Posterior vena cava (tissue), 2 donors: Measurements from ENCODE around the gene HPGD. TPM values are rescaled to one million over a fixed set of nuclear protein-coding genes. Genes with fewer than 3 reads are reported as not detected.

Source experiments
- DNase-seq: peaks from one replicate; pipeline ENCODE4 v3.0.0-alpha.2; 2020; ENCODE audit warnings: low spot score
- intact Hi-C, 2 donors: fragments of 100-400 bp; cut with DNase I; formaldehyde crosslinking; loops; one replicate each; pipeline versions ENCODE4 v1.14.1 to v1.14.2; 2022 to 2023
- total RNA-seq, 2 donors: library from RNA; stranded (reverse); fragmentation: NEBNext Ultra II Directional; extraction: Animal tissue kit (Norgen Biotek cat#: 25700); gene quantifications; one replicate each; pipeline ENCODE4 v1.2.1, GENCODE V29; 2021
- donor health status: DM: yes; HTN: yes; CAD: no.
- donor health status: DM: yes; HTN: yes; CAD: no.

Gene HPGD
- total RNA-seq, 2 donors from 2014 or later, result 3.2 to 4.5 TPM

GRCh38 chr4:174531486-174531885, 9.2 kb upstream of the HPGD start:
- no peak for DNase-seq
- intact Hi-C loops, result no loop called here

GRCh38 chr4:174528226-174528625, 5.9 kb upstream of the HPGD start:
- no peak for DNase-seq
- intact Hi-C loops, result no loop called here

GRCh38 chr4:174526731-174527130, 4.4 kb upstream of the HPGD start:
- no peak for DNase-seq
- intact Hi-C loops, result no loop called here

- intact Hi-C loops, result no loop called here
- no peak for DNase-seq
These were observed 2.0 kb upstream of the HPGD start for GRCh38 chr4:174524242-174524641.

GRCh38 chr4:174523025-174523693, 871 bp upstream of the HPGD start:
- DNase-seq, result no peak
- intact Hi-C loops, result no loop called here

GRCh38 chr4:174521800-174522182, 497 bp downstream of the HPGD start:
- DNase-seq, result no peak
- intact Hi-C loops, result no loop called here

- intact Hi-C loops, result no loop called here
- DNase-seq, result no peak
These were observed 1.6 kb downstream of the HPGD start for GRCh38 chr4:174520660-174521059.

- no peak for DNase-seq
- intact Hi-C loops, result loop anchor here in 1 of 2 donors (5.0 kb wide), 1 partner anchor 310 kb away; the partner anchor contains the start of gene GLRA3
These were observed 4.5 kb downstream of the HPGD start for GRCh38 chr4:174517502-174518445.

- DNase-seq, result no peak
- intact Hi-C loops, result loop anchor here in 1 of 2 donors (5.0 kb wide), 1 partner anchor 311 kb away; the partner anchor contains the start of gene GLRA3
These were observed 5.5 kb downstream of the HPGD start for GRCh38 chr4:174516794-174517193.

- intact Hi-C loops, result loop anchor here in 1 of 2 donors (5.0 kb wide), 1 partner anchor 311 kb away; the partner anchor contains the start of gene GLRA3
- DNase-seq, result no peak
These were observed 5.9 kb downstream of the HPGD start for GRCh38 chr4:174516345-174516744.

GRCh38 chr4:174512745-174513144, 9.5 kb downstream of the HPGD start:
- no peak for DNase-seq
- intact Hi-C loops, result no loop called here

GRCh38 chr4:174505892-174506291, 16.4 kb downstream of the HPGD start:
- no peak for DNase-seq
- intact Hi-C loops, result no loop called here

- intact Hi-C loops, result no loop called here
- no peak for DNase-seq
These were observed 17.3 kb downstream of the HPGD start for GRCh38 chr4:174505007-174505406.

- intact Hi-C loops, result no loop called here
- DNase-seq, result no peak
These were observed 19.1 kb downstream of the HPGD start for GRCh38 chr4:174503079-174503715.

GRCh38 chr4:174496631-174497432, 25.5 kb downstream of the HPGD start:
- no peak for DNase-seq

GRCh38 chr4:174495626-174496025, 26.7 kb downstream of the HPGD start:
- DNase-seq, result no peak
- intact Hi-C loops, result no loop called here

More at GRCh38 chr4:174496631-174497432, 25.5 kb downstream of the HPGD start:
- intact Hi-C loops, result no loop called here

GRCh38 chr4:174494726-174495125, 27.6 kb downstream of the HPGD start:
- no peak for DNase-seq
- intact Hi-C loops, result no loop called here

- intact Hi-C loops, result no loop called here
- DNase-seq, result no peak
These were observed 28.1 kb downstream of the HPGD start for GRCh38 chr4:174494146-174494545.

- no peak for DNase-seq
- intact Hi-C loops, result no loop called here
These were observed 31.8 kb downstream of the HPGD start for GRCh38 chr4:174490451-174490961.
